Progenitor cell of endocrine pancreas (in vitro differentiated cells): ENCODE data around the gene OVOL3. TPM values are rescaled to one million over a fixed set of nuclear protein-coding genes. Genes with fewer than 3 reads are reported as not detected.
"Not testable (repeated sequence)": the region's sequence is repeated elsewhere in the genome, so short reads cannot be mapped to it uniquely, and the experiment has no call there.

ENCODE experiments used
- DNase-seq: peaks from one replicate; pipeline ENCODE4 v3.0.0; 2021; ENCODE audit warnings: low spot score; ENCODE audit not compliant: unreplicated experiment
- H3K27ac Mint-ChIP-seq: 2 replicates; pipeline ENCODE4 v1.8.0; 2021; ENCODE audit warnings: mild to moderate bottlenecking, moderate library complexity, mixed read lengths
- H3K27me3 Mint-ChIP-seq: 2 replicates; pipeline ENCODE4 v1.8.0; 2021; ENCODE audit warnings: mixed read lengths
- H3K36me3 Mint-ChIP-seq: 2 replicates; pipeline ENCODE4 v1.8.0; 2022; ENCODE audit warnings: mixed read lengths; ENCODE audit not compliant: insufficient read depth
- H3K4me1 Mint-ChIP-seq: 2 replicates; pipeline ENCODE4 v1.8.0; 2021; ENCODE audit warnings: low read depth, mixed read lengths
- H3K4me3 Mint-ChIP-seq: 2 replicates; pipeline ENCODE4 v1.8.0; 2021; ENCODE audit warnings: low read depth, mild to moderate bottlenecking, moderate library complexity, mixed read lengths
- H3K9me3 Mint-ChIP-seq: 2 replicates; pipeline ENCODE4 v1.8.0; 2021; ENCODE audit warnings: low read depth, mixed read lengths
- CTCF ChIP-seq: fragments of 200-600 bp; sonication (generic); IDR thresholded peaks from one replicate; pipeline ENCODE4 v1.5.0; 2021; ENCODE audit warnings: antibody characterized with exemption, mild to moderate bottlenecking; ENCODE audit not compliant: unreplicated experiment
- long read RNA-seq: library from polyadenylated mRNA; unstranded; transcript quantifications from one replicate; pipeline ENCODE4 v2.0.0, GENCODE V29; 2020
- total RNA-seq: library from RNA; stranded (reverse); gene quantifications from 2 replicates; pipeline ENCODE4 v1.2.1, GENCODE V29; 2021

Gene OVOL3
- 0.47 TPM in 1 of 2 replicates, not detected in the other for total RNA-seq
- long read RNA-seq: 0 reads

- Mint-ChIP-seq H3K27me3 (no peaks in the 10 kb centered on the region), H3K27ac (no peak within 1 kb of the TSS), H3K4me3 (no peak within 1 kb of the TSS), H3K4me1 (peaks cover 15% of the 10 kb centered on the region), H3K9me3 (no peaks in the 10 kb centered on the region), H3K36me3 (peaks cover 6% of the 10 kb centered on the region)
- no peak for TF ChIP-seq CTCF
- DNase-seq: no peak
Observed at GRCh38 chr19:36110487-36111199, at the start of gene OVOL3. Gene OVOL3, plus strand, starts transcription at chr19:36111143. Its CDS starts 60 bp downstream, at chr19:36111203.

GRCh38 chr19:36061367-36061766 lies 49.6 kb upstream of the OVOL3 start:
- Mint-ChIP-seq H3K36me3 (peaks cover 1% of the 10 kb centered on the region), H3K27me3 (no peaks in the 10 kb centered on the region), H3K4me1 (peaks cover 8% of the 10 kb centered on the region), H3K27ac (no peak overlapping the region), H3K4me3 (no peak overlapping the region), H3K9me3 (no peaks in the 10 kb centered on the region)
- no peak for DNase-seq
- no peak for TF ChIP-seq CTCF

GRCh38 chr19:36064826-36065225 lies 46.1 kb upstream of the OVOL3 start:
- no peaks in the 10 kb centered on the region for H3K9me3 Mint-ChIP-seq
- H3K36me3 Mint-ChIP-seq: peaks cover 14% of the 10 kb centered on the region
- H3K4me3 Mint-ChIP-seq: no peak overlapping the region
- H3K27me3 Mint-ChIP-seq: no peaks in the 10 kb centered on the region
- H3K27ac Mint-ChIP-seq: no peak overlapping the region
- no peak for TF ChIP-seq CTCF
- H3K4me1 Mint-ChIP-seq: no peaks in the 10 kb centered on the region
- DNase-seq: no peak

GRCh38 chr19:36067681-36068080 lies 43.3 kb upstream of the OVOL3 start:
- TF ChIP-seq CTCF: no peak
- Mint-ChIP-seq H3K4me1 (no peaks in the 10 kb centered on the region), H3K27me3 (no peaks in the 10 kb centered on the region), H3K4me3 (no peak overlapping the region), H3K36me3 (peaks cover 18% of the 10 kb centered on the region), H3K9me3 (no peaks in the 10 kb centered on the region), H3K27ac (no peak overlapping the region)
- no peak for DNase-seq

- DNase-seq, H3K4me3 Mint-ChIP-seq, H3K4me1 Mint-ChIP-seq, H3K27ac Mint-ChIP-seq, H3K27me3 Mint-ChIP-seq, H3K9me3 Mint-ChIP-seq: not testable (repeated sequence)
- H3K36me3 Mint-ChIP-seq: peaks cover 20% of the 10 kb centered on the region
Observed at GRCh38 chr19:36068810-36069499, 42.0 kb upstream of the OVOL3 start.
